Dermis microvascular lymphatic vessel endothelial cell (primary cell): ENCODE data around the gene ZIC4. TPM values are rescaled to one million over a fixed set of nuclear protein-coding genes. Genes with fewer than 3 reads are reported as not detected.

Source experiments
- DNase-seq, 2 donors: peaks; one replicate each; pipeline versions ENCODE4 v3.0.0 to v3.0.0-alpha.2; 2010; ENCODE audit warnings: low read depth in 2 of 2
- total RNA-seq: library from RNA; depleted of rRNA; stranded (reverse); fragments of >200 nt; gene quantifications from 2 replicates; pipeline ENCODE4 v1.2.1, GENCODE V29; 2014

The ZIC4 gene
- total RNA-seq, 1 donor from 2014 or later, result not detected

- DNase-seq, result no peak
These were observed 34.5 kb downstream of the ZIC4 start for GRCh38 chr3:147371771-147372340.

- no peak for DNase-seq
These were observed 35.2 kb downstream of the ZIC4 start for GRCh38 chr3:147371140-147371539.

- no peak for DNase-seq
These were observed 36.0 kb downstream of the ZIC4 start for GRCh38 chr3:147370349-147370748.

GRCh38 chr3:147369661-147370123 lies 36.7 kb downstream of the ZIC4 start:
- DNase-seq, result no peak

GRCh38 chr3:147369231-147369630 lies 37.1 kb downstream of the ZIC4 start:
- no peak for DNase-seq

GRCh38 chr3:147368561-147369221 lies 37.7 kb downstream of the ZIC4 start:
- no peak for DNase-seq

- DNase-seq, result no peak
These were observed 38.2 kb downstream of the ZIC4 start for GRCh38 chr3:147368151-147368550.

GRCh38 chr3:147367676-147368075 lies 38.7 kb downstream of the ZIC4 start:
- no peak for DNase-seq

- no peak for DNase-seq
These were observed 40.9 kb downstream of the ZIC4 start for GRCh38 chr3:147365196-147366115.

- DNase-seq, result no peak
These were observed 41.6 kb downstream of the ZIC4 start for GRCh38 chr3:147364771-147365170.

- peak; percentile 1 to 22 for DNase-seq
These were observed 44.6 kb downstream of the ZIC4 start for GRCh38 chr3:147361454-147362420.

GRCh38 chr3:147360646-147361453 lies 45.5 kb downstream of the ZIC4 start:
- no peak for DNase-seq

GRCh38 chr3:147360051-147360439 lies 46.3 kb downstream of the ZIC4 start:
- DNase-seq, result no peak

- DNase-seq, result no peak
These were observed 46.9 kb downstream of the ZIC4 start for GRCh38 chr3:147359177-147360050.

GRCh38 chr3:147358144-147358992 lies 48.0 kb downstream of the ZIC4 start:
- DNase-seq, result no peak

- no peak for DNase-seq
These were observed 49.1 kb downstream of the ZIC4 start for GRCh38 chr3:147356909-147357900.
